Mesenchymal stem cell (in vitro differentiated cells and primary cell): ENCODE measurements around the gene SMAD3.

Experiments
- DNase-seq: peaks from one replicate; pipeline ENCODE4 v3.0.0-alpha.2; 2013
- H2AFZ ChIP-seq: one replicate; pipeline ENCODE4 v1.6.1; 2013; ENCODE audit warnings: low read depth, mild to moderate bottlenecking, control low read depth, inconsistent platforms, low read length, moderate library complexity
- H2AK5ac ChIP-seq: 2 replicates; pipeline ENCODE4 v1.6.1; 2013; ENCODE audit warnings: low read length, moderate library complexity, mild to moderate bottlenecking, inconsistent platforms; ENCODE audit not compliant: severe bottlenecking
- H2BK120ac ChIP-seq: one replicate; pipeline ENCODE4 v1.6.1; 2013; ENCODE audit warnings: low read depth, mild to moderate bottlenecking, inconsistent platforms, low read length, moderate library complexity
- H2BK12ac ChIP-seq, 2 experiments: one replicate each; pipeline ENCODE4 v1.6.1; 2013; ENCODE audit warnings: inconsistent platforms in 2 of 2, low read length in 2 of 2, mild to moderate bottlenecking in 2 of 2, moderate library complexity in 2 of 2, control low read depth in 1 of 2
- H2BK15ac ChIP-seq: one replicate; pipeline ENCODE4 v1.6.1; 2013; ENCODE audit warnings: mild to moderate bottlenecking, low read depth, inconsistent platforms; ENCODE audit not compliant: poor library complexity, severe bottlenecking
- H2BK5ac ChIP-seq: 2 replicates; pipeline ENCODE4 v1.6.1; 2013; ENCODE audit warnings: low read depth, mild to moderate bottlenecking, low read length, control low read depth, inconsistent platforms; ENCODE audit not compliant: poor library complexity, severe bottlenecking
- H3K14ac ChIP-seq, 2 experiments: one replicate each; pipeline ENCODE4 v1.6.1; 2013; ENCODE audit warnings: inconsistent platforms in 2 of 2, low read length in 2 of 2, control low read depth in 1 of 2, mild to moderate bottlenecking in 1 of 2, moderate library complexity in 1 of 2
- H3K18ac ChIP-seq, 2 experiments: one replicate each; pipeline ENCODE4 v1.6.1; 2013; ENCODE audit warnings: inconsistent platforms in 2 of 2, low read length in 2 of 2, control low read depth in 1 of 2, low read depth in 1 of 2, mild to moderate bottlenecking in 1 of 2
- H3K23ac ChIP-seq, 2 experiments: one replicate each; pipeline ENCODE4 v1.6.1; 2013; ENCODE audit warnings: inconsistent platforms in 2 of 2, low read length in 2 of 2, mild to moderate bottlenecking in 2 of 2, moderate library complexity in 2 of 2, control low read depth in 1 of 2
- H3K27ac ChIP-seq: 2 replicates; pipeline ENCODE4 v1.5.1; 2013; ENCODE audit warnings: mild to moderate bottlenecking, moderate library complexity, low read length, control low read depth, inconsistent platforms; ENCODE audit not compliant: poor library complexity, severe bottlenecking
- H3K27me3 ChIP-seq, 2 experiments: 2 replicates each; pipeline versions ENCODE4 v1.6.1 to v1.7.0; 2013; ENCODE audit warnings: low read length in 2 of 2, mild to moderate bottlenecking in 2 of 2, moderate library complexity in 2 of 2, control low read depth in 1 of 2, inconsistent platforms in 1 of 2; ENCODE audit not compliant: control insufficient read depth in 1 of 2, insufficient read depth in 1 of 2
- H3K36me3 ChIP-seq, 2 experiments: 2 replicates each; pipeline versions ENCODE4 v1.6.1 to v1.7.0; 2013; ENCODE audit warnings: low read length in 2 of 2, control low read depth in 1 of 2, inconsistent platforms in 1 of 2, low read depth in 1 of 2, mild to moderate bottlenecking in 1 of 2; ENCODE audit not compliant: insufficient read depth in 2 of 2, control insufficient read depth in 1 of 2
- H3K4ac ChIP-seq, 2 experiments: one replicate each; pipeline ENCODE4 v1.6.1; 2013; ENCODE audit warnings: inconsistent platforms in 2 of 2, low read length in 2 of 2, mild to moderate bottlenecking in 2 of 2, moderate library complexity in 2 of 2, control low read depth in 1 of 2, low read depth in 1 of 2
- H3K4me1 ChIP-seq: 2 replicates; pipeline ENCODE4 v1.6.1; 2013; ENCODE audit warnings: low read depth, low read length, control low read depth; ENCODE audit not compliant: control insufficient read depth, insufficient read depth
- H3K4me2 ChIP-seq: 2 replicates; pipeline ENCODE4 v1.6.1; 2013; ENCODE audit warnings: low read length, mild to moderate bottlenecking, inconsistent platforms; ENCODE audit not compliant: poor library complexity, severe bottlenecking
- H3K4me3 ChIP-seq, 2 experiments: 2 replicates each; pipeline versions ENCODE4 v1.5.1 to v1.7.0; 2013; ENCODE audit warnings: low read length in 2 of 2, mild to moderate bottlenecking in 2 of 2, control low read depth in 1 of 2, low read depth in 1 of 2; ENCODE audit not compliant: insufficient read depth in 1 of 2
- H3K79me1 ChIP-seq: replicated peaks from 2 replicates; pipeline ENCODE4 v1.6.1; 2013; ENCODE audit warnings: mild to moderate bottlenecking, control low read depth, low read length, inconsistent platforms; ENCODE audit not compliant: poor library complexity, severe bottlenecking
- H3K9ac ChIP-seq: 2 replicates; pipeline ENCODE4 v1.7.0; 2013; ENCODE audit warnings: mild to moderate bottlenecking, low read length, moderate library complexity
- H3K9me3 ChIP-seq: 2 replicates; pipeline ENCODE4 v1.7.0; 2013; ENCODE audit warnings: mild to moderate bottlenecking, low read length; ENCODE audit not compliant: control insufficient read depth
- H4K8ac ChIP-seq: one replicate; pipeline ENCODE4 v1.6.1; 2013; ENCODE audit warnings: inconsistent platforms, mild to moderate bottlenecking, low read length, moderate library complexity
- H4K91ac ChIP-seq: one replicate; pipeline ENCODE4 v1.6.1; 2013; ENCODE audit warnings: mild to moderate bottlenecking, low read length, inconsistent platforms
- WGBS: methylation state at CpG from one replicate; pipeline ENCODE4 v1.1.7; 2013; ENCODE audit warnings: mixed read lengths; 5-methylcytosine and 5-hydroxymethylcytosine counted together

The SMAD3 gene

GRCh38 chr15:67031331-67031730 lies 34.1 kb upstream of the SMAD3 start:
- Histone ChIP-seq H3K9me3 (no peaks in the 10 kb centered on the region), H2AK5ac (no peak overlapping the region), H3K4me3 (no peak overlapping the region), H3K4ac (no peak overlapping the region), H2BK12ac (peak overlapping the region in 1 of 2 experiments; percentile 29), H2BK120ac (no peak overlapping the region), H3K4me2 (no peak overlapping the region), H3K14ac (no peak overlapping the region), H2AFZ (no peak overlapping the region), H3K36me3 (no peaks in the 10 kb centered on the region), H4K91ac (no peak overlapping the region), H3K27me3 (peaks cover 4 to 6% of the 10 kb centered on the region in 2 experiments), H4K8ac (no peak overlapping the region), H3K79me1 (no peaks in the 10 kb centered on the region), H2BK5ac (no peak overlapping the region), H3K4me1 (peaks cover 15% of the 10 kb centered on the region), H3K9ac (no peak overlapping the region), H3K23ac (no peak overlapping the region), H3K27ac (no peak overlapping the region), H2BK15ac (no peak overlapping the region), H3K18ac (no peak overlapping the region)
- DNase-seq: no peak

GRCh38 chr15:67032608-67033007 lies 32.8 kb upstream of the SMAD3 start:
- peaks cover 15% of the 10 kb centered on the region for H3K4me1 ChIP-seq
- no peak overlapping the region for H3K4me3 ChIP-seq
- no peaks in the 10 kb centered on the region for H3K36me3 ChIP-seq
- WGBS: 94% methylated on average over 3 of the region's 3 CpGs
- H2BK120ac ChIP-seq: no peak overlapping the region
- no peak overlapping the region for H3K18ac ChIP-seq
- H3K27ac ChIP-seq: no peak overlapping the region
- H2AFZ ChIP-seq: no peak overlapping the region
- no peaks in the 10 kb centered on the region for H3K79me1 ChIP-seq
- no peak overlapping the region for H2BK5ac ChIP-seq
- H3K4ac ChIP-seq: no peak overlapping the region
- H2BK15ac ChIP-seq: no peak overlapping the region
- no peaks in the 10 kb centered on the region for H3K9me3 ChIP-seq
- no peak overlapping the region for H3K23ac ChIP-seq
- H3K27me3 ChIP-seq: peaks cover 4 to 6% of the 10 kb centered on the region in 2 experiments
- H2AK5ac ChIP-seq: no peak overlapping the region
- peak overlapping the region in 1 of 2 experiments; percentile 35 for H2BK12ac ChIP-seq
- DNase-seq: no peak
- H4K8ac ChIP-seq: no peak overlapping the region
- H3K4me2 ChIP-seq: no peak overlapping the region
- H3K9ac ChIP-seq: no peak overlapping the region
- H3K14ac ChIP-seq: no peak overlapping the region
- no peak overlapping the region for H4K91ac ChIP-seq

- Histone ChIP-seq H2BK5ac (no peak overlapping the region), H4K8ac (peak overlapping the region; percentile 58), H3K4me1 (peaks cover 15% of the 10 kb centered on the region), H3K27me3 (peaks cover 4 to 6% of the 10 kb centered on the region in 2 experiments), H2AFZ (no peak overlapping the region), H3K4me2 (no peak overlapping the region), H3K36me3 (no peaks in the 10 kb centered on the region), H3K4ac (no peak overlapping the region), H2BK15ac (peak overlapping the region; percentile 91), H3K9ac (no peak overlapping the region), H3K9me3 (no peaks in the 10 kb centered on the region), H3K18ac (peak overlapping the region; percentile 50 to 58), H3K27ac (no peak overlapping the region), H3K23ac (no peak overlapping the region), H2AK5ac (no peak overlapping the region), H2BK12ac (peak overlapping the region; percentile 81 to 87), H4K91ac (peak overlapping the region; percentile 81), H3K4me3 (no peak overlapping the region), H2BK120ac (peak overlapping the region; percentile 50), H3K14ac (no peak overlapping the region), H3K79me1 (no peaks in the 10 kb centered on the region)
- no peak for DNase-seq
- 54% methylated on average over 12 of the region's 12 CpGs for WGBS
Observed at GRCh38 chr15:67033012-67033411, 32.4 kb upstream of the SMAD3 start.

- peak overlapping the region; percentile 58 for H4K8ac ChIP-seq
- peak overlapping the region in 1 of 2 experiments; percentile 49 for H3K4me3 ChIP-seq
- H3K27ac ChIP-seq: no peak overlapping the region
- H3K36me3 ChIP-seq: no peaks in the 10 kb centered on the region
- H3K14ac ChIP-seq: peak overlapping the region in 1 of 2 experiments; percentile 36
- H3K23ac ChIP-seq: peak overlapping the region in 1 of 2 experiments; percentile 24
- H3K9ac ChIP-seq: peak overlapping the region; percentile 62
- 4% methylated on average over 50 of the region's 50 CpGs for WGBS
- H3K79me1 ChIP-seq: no peaks in the 10 kb centered on the region
- peak overlapping the region; percentile 36 for H2AFZ ChIP-seq
- H3K4ac ChIP-seq: peak overlapping the region; percentile 35 to 64
- peaks cover 4 to 6% of the 10 kb centered on the region in 2 experiments for H3K27me3 ChIP-seq
- peak overlapping the region; percentile 81 to 87 for H2BK12ac ChIP-seq
- H3K4me1 ChIP-seq: peaks cover 15% of the 10 kb centered on the region
- H3K18ac ChIP-seq: peak overlapping the region; percentile 50 to 58
- peak overlapping the region; percentile 70 for H4K91ac ChIP-seq
- H3K9me3 ChIP-seq: no peaks in the 10 kb centered on the region
- DNase-seq: no peak
- H2BK120ac ChIP-seq: peak overlapping the region; percentile 50
- H3K4me2 ChIP-seq: peak overlapping the region; percentile 59
- H2BK15ac ChIP-seq: peak overlapping the region; percentile 91
- no peak overlapping the region for H2AK5ac ChIP-seq
- H2BK5ac ChIP-seq: no peak overlapping the region
Observed at GRCh38 chr15:67033571-67034044, 31.8 kb upstream of the SMAD3 start.
